Activated CD4-positive, CD25-positive, alpha-beta regulatory T cell treated with anti-CD3 and anti-CD28 coated beads, Interleukin-2, amount 50 U/mL, for 16 hours (primary cell): ENCODE results near the gene PKD1L1.
"Not testable (repeated sequence)": the region's sequence is repeated elsewhere in the genome, so short reads cannot be mapped to it uniquely, and the experiment has no call there.

Experiments used
- DNase-seq: peaks from one replicate; pipeline ENCODE4 v3.0.0-alpha.2; 2020; ENCODE audit warnings: low read depth, low spot score

PKD1L1 gene

GRCh38 chr7:47948141-47948790 lies at the start of gene PKD1L1:
TSS of gene PKD1L1 (minus strand) at chr7:47948466. CDS start at chr7:47948440, 26 bp downstream.
- no peak for DNase-seq

- DNase-seq = no peak
These were observed 44.2 kb upstream of the PKD1L1 start for GRCh38 chr7:47992446-47992845.

- peak; percentile 58 for DNase-seq
These were observed 43.6 kb upstream of the PKD1L1 start for GRCh38 chr7:47991741-47992311.

GRCh38 chr7:47991270-47991669 lies 43.0 kb upstream of the PKD1L1 start:
- no peak for DNase-seq

- DNase-seq = no peak
These were observed 42.3 kb upstream of the PKD1L1 start for GRCh38 chr7:47990592-47990991.

- not testable (repeated sequence) for DNase-seq
These were observed 41.5 kb upstream of the PKD1L1 start for GRCh38 chr7:47989607-47990400.

- no peak for DNase-seq
These were observed 40.5 kb upstream of the PKD1L1 start for GRCh38 chr7:47988496-47989386.

GRCh38 chr7:47982610-47983009 lies 34.3 kb upstream of the PKD1L1 start:
- DNase-seq = no peak

GRCh38 chr7:47980648-47981047 lies 32.4 kb upstream of the PKD1L1 start:
- DNase-seq = not testable (repeated sequence)

- no peak for DNase-seq
These were observed 31.5 kb upstream of the PKD1L1 start for GRCh38 chr7:47979832-47980181.

- DNase-seq = peak; percentile 83
These were observed 31.0 kb upstream of the PKD1L1 start, which contains the start of gene HUS1 for GRCh38 chr7:47979145-47979831. TSS of gene HUS1 (minus strand) at chr7:47979615. CDS start at chr7:47979519, 96 bp downstream.

GRCh38 chr7:47978790-47979144 lies 30.5 kb upstream of the PKD1L1 start:
- no peak for DNase-seq

GRCh38 chr7:47973739-47974138 lies 25.5 kb upstream of the PKD1L1 start:
- DNase-seq = no peak

- no peak for DNase-seq
These were observed 22.5 kb upstream of the PKD1L1 start for GRCh38 chr7:47970761-47971160.

- peak; percentile 8 for DNase-seq
These were observed 20.8 kb upstream of the PKD1L1 start for GRCh38 chr7:47968847-47969774.

GRCh38 chr7:47967708-47968107 lies 19.4 kb upstream of the PKD1L1 start:
- DNase-seq = no peak

GRCh38 chr7:47967123-47967522 lies 18.9 kb upstream of the PKD1L1 start:
- DNase-seq = no peak

- DNase-seq = no peak
These were observed 17.2 kb upstream of the PKD1L1 start for GRCh38 chr7:47965456-47965855.

GRCh38 chr7:47962262-47962661 lies 14.0 kb upstream of the PKD1L1 start:
- DNase-seq = no peak

GRCh38 chr7:47957156-47957555 lies 8.9 kb upstream of the PKD1L1 start:
- DNase-seq = no peak
